ENCODE results near the gene ITPK1.

ITPK1 gene

DNA sequence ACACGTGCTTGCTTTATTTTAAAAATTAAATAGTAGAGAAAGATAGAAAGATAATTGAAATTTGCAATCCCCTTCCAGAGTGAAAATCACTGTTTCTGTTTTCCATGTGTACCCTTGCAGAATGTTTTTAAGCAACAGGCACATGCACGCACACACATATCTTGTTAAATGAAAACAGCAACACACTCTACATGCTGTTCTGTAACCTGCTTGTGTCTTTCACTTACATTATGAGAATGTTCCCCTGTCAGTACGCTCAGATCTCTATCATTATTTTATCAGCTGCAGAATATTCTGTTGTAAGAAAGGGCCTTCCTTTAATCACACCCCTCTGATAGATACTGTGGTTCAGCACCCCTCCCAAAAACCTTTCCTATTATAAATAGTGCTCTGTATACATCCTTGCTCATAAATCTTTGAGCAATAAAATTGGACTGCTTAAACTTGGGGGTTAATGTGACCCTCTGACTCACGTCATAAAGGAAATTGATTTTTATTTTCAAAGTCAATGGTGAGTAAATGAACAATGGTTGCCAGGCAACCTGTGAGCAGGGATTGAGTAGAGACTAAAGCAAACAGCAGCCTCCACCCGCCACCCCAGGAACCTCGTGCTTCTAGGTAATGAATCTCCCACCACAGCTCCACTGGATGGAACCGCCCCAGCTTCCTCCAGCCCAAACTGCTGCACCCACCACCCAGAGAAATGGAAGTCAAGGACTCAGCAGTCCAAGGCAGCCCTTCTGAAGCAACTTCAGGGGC lies 224.7 kb downstream of the ITPK1 start:
- no peak overlapping the region for H3K9ac ChIP-seq (ENCODE audit: low read depth, low read length)
- H3K4me1 ChIP-seq (ENCODE audit: control insufficient read depth, insufficient read depth, low read length), result no peaks in the 10 kb centered on the region
- no peak overlapping the region for H3K4me3 ChIP-seq (ENCODE audit: low read depth, low read length)
- no peaks in the 10 kb centered on the region for H3K36me3 ChIP-seq (ENCODE audit: control insufficient read depth, insufficient read depth, low read length)
- H3K27me3 ChIP-seq (ENCODE audit: control insufficient read depth, insufficient read depth, low read length), result no peaks in the 10 kb centered on the region
- no peaks in the 10 kb centered on the region for H3K9me3 ChIP-seq (ENCODE audit: control insufficient read depth, insufficient read depth, low read length)

DNA sequence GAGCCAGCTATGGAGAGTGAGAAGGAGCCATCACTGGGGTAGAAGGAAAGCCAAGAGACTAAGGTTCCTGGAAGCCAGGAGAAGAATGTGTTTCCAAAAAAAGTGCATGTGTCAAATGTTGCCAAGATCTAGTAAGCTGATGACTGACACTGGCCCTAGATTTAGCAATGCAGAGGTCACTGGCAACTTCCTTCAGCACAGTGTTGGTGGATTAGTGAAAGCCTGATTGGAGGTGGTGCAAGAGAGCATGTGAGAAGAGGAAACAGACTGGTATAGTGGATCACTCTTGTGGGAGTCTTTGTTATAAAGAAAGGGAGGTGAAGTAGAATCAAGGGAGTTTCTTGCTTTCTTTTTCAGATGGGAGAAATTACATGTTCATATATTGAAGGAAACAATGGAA lies 226.8 kb downstream of the ITPK1 start:
- no peaks in the 10 kb centered on the region for H3K9me3 ChIP-seq (ENCODE audit: control insufficient read depth, insufficient read depth, low read length)
- H3K27me3 ChIP-seq (ENCODE audit: control insufficient read depth, insufficient read depth, low read length), result no peaks in the 10 kb centered on the region
- no peak overlapping the region for H3K9ac ChIP-seq (ENCODE audit: low read depth, low read length)
- no peaks in the 10 kb centered on the region for H3K36me3 ChIP-seq (ENCODE audit: control insufficient read depth, insufficient read depth, low read length)
- no peaks in the 10 kb centered on the region for H3K4me1 ChIP-seq (ENCODE audit: control insufficient read depth, insufficient read depth, low read length)
- no peak overlapping the region for H3K4me3 ChIP-seq (ENCODE audit: low read depth, low read length)

DNA sequence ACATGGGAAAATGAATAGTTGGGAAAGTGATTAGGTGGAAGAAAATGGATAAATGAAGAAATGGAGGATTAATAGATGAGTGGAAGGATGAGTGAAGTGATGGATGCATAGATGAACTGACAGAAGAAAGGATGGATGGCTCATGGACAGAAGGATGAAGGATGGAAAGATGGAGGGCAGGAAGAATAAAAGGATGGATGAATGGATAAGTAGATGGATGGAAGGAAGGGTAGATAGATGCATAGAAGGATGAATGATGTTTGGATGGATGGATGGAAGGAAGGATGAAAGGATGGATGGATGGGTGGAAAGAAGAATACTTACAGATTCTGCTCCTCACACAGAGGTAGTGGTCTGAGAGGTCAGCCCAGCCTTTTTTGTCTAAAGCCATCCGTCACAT lies 228.6 kb downstream of the ITPK1 start:
- H3K9me3 ChIP-seq (ENCODE audit: control insufficient read depth, insufficient read depth, low read length), result no peaks in the 10 kb centered on the region
- no peak overlapping the region for H3K9ac ChIP-seq (ENCODE audit: low read depth, low read length)
- no peaks in the 10 kb centered on the region for H3K36me3 ChIP-seq (ENCODE audit: control insufficient read depth, insufficient read depth, low read length)
- no peaks in the 10 kb centered on the region for H3K4me1 ChIP-seq (ENCODE audit: control insufficient read depth, insufficient read depth, low read length)
- no peaks in the 10 kb centered on the region for H3K27me3 ChIP-seq (ENCODE audit: control insufficient read depth, insufficient read depth, low read length)
- H3K4me3 ChIP-seq (ENCODE audit: low read depth, low read length), result no peak overlapping the region
